ENCODE measurements around the gene SLC24A4. TPM values are rescaled to one million over a fixed set of nuclear protein-coding genes. Genes with fewer than 3 reads are reported as not detected.

SLC24A4 gene
- total RNA-seq, 4 donors from 2014 or later: 0.81 to 3.6 (median 1.4) TPM

DNA sequence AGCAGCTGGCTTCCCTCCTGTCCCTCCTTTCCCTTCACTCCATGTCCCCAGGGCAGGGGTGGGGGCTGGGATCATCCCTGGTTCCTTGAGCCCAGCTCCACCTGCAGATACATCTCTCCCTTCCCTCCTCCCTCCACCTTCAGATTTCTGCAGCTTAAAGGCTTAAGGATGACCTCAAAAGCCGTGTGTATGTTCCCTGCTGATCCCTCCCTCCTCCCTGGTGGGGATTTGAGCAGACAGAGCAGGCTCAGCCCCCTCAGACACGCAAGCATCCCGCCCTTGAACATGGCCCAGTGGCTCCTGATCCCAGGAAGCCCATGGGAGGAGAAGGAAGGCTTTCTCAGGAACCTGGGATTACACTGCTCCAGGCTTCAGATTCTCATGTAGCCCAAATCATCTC, 107.7 kb downstream of the SLC24A4 start:
- Histone ChIP-seq H3K4me3 (no peak overlapping the region), H3K4me1 (peaks cover 0 to 12% (median 0%) of the 10 kb centered on the region in 3 donors)
- WGBS, 2 donors (ENCODE audit: low coverage in 1 of 2): 100% methylated on average over 1 of the region's 3 CpGs; no CpG with 5 or more reads in 1 of the 2 donors

GRCh38 chr14:92431199-92431725, 108.3 kb downstream of the SLC24A4 start:
- no peaks in the 10 kb centered on the region for H3K27me3 ChIP-seq
- 81 to 82% methylated on average over 2 to 3 of the region's 11 CpGs for WGBS, 2 donors (ENCODE audit: low coverage in 1 of 2)
- H3K36me3 ChIP-seq: no peaks in the 10 kb centered on the region
- no peak for ATAC-seq
- H3K4me1 ChIP-seq: peaks cover 0 to 12% (median 0%) of the 10 kb centered on the region in 3 donors
- no peaks in the 10 kb centered on the region for H3K9me3 ChIP-seq
- TF ChIP-seq POLR2A (IDR thresholded peaks at IDR 0.05) (no peak), POLR2AphosphoS5 (IDR thresholded peaks at IDR 0.05) (no peak)
- H3K4me3 ChIP-seq: no peak overlapping the region
- no peak overlapping the region for H3K27ac ChIP-seq

More for the DNA sequence above, 107.7 kb downstream of the SLC24A4 start:
- no peaks in the 10 kb centered on the region for H3K9me3 ChIP-seq
- no peaks in the 10 kb centered on the region for H3K27me3 ChIP-seq
- no peak for ATAC-seq
- H3K36me3 ChIP-seq: no peaks in the 10 kb centered on the region
- H3K27ac ChIP-seq: no peak overlapping the region
- TF ChIP-seq, protein P1, sequence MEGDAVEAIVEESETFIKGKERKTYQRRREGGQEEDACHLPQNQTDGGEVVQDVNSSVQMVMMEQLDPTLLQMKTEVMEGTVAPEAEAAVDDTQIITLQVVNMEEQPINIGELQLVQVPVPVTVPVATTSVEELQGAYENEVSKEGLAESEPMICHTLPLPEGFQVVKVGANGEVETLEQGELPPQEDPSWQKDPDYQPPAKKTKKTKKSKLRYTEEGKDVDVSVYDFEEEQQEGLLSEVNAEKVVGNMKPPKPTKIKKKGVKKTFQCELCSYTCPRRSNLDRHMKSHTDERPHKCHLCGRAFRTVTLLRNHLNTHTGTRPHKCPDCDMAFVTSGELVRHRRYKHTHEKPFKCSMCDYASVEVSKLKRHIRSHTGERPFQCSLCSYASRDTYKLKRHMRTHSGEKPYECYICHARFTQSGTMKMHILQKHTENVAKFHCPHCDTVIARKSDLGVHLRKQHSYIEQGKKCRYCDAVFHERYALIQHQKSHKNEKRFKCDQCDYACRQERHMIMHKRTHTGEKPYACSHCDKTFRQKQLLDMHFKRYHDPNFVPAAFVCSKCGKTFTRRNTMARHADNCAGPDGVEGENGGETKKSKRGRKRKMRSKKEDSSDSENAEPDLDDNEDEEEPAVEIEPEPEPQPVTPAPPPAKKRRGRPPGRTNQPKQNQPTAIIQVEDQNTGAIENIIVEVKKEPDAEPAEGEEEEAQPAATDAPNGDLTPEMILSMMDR (IDR thresholded peaks at IDR 0.05): no peak
- TF ChIP-seq EP300 (IDR thresholded peaks at IDR 0.05): no peak
- no peak for TF ChIP-seq POLR2AphosphoS5 (IDR thresholded peaks at IDR 0.05)
- no peak for TF ChIP-seq POLR2A (IDR thresholded peaks at IDR 0.05)

GRCh38 chr14:92433407-92433806, 110.4 kb downstream of the SLC24A4 start:
- Histone ChIP-seq H3K4me3 (no peak overlapping the region), H3K27me3 (no peaks in the 10 kb centered on the region), H3K9me3 (no peaks in the 10 kb centered on the region), H3K27ac (no peak overlapping the region), H3K4me1 (no peaks in the 10 kb centered on the region), H3K36me3 (no peaks in the 10 kb centered on the region)
- WGBS, 2 donors (ENCODE audit: low coverage in 1 of 2): 100% methylated on average over 1 to 2 of the region's 2 CpGs
- TF ChIP-seq EP300 (IDR thresholded peaks at IDR 0.05) (no peak), POLR2AphosphoS5 (IDR thresholded peaks at IDR 0.05) (no peak)
- ATAC-seq: no peak

DNA sequence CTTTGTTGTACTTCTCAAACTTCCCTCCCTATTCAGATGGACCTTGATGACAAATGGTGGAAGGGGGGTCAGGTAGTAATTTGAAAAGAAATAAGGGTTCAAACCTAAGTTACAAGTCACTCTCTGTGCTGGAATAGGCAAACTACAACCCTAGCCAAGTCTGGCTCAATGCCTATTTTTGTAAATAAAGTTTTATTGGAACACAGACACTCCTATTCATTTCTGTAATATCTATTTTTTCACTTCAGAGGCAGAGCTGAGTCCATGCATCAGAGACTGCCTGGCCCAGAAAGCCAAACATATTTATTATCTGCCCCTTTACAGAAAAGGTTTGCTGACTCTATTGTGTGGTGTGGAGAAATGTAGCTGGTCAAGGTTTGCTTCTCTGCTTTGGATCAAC, 112.2 kb downstream of the SLC24A4 start:
- Histone ChIP-seq H3K27ac (no peak overlapping the region), H3K27me3 (no peaks in the 10 kb centered on the region), H3K36me3 (no peaks in the 10 kb centered on the region), H3K9me3 (no peaks in the 10 kb centered on the region), H3K4me1 (no peaks in the 10 kb centered on the region), H3K4me3 (no peak overlapping the region)
- TF ChIP-seq EP300 (IDR thresholded peaks at IDR 0.05) (no peak), POLR2A (IDR thresholded peaks at IDR 0.05) (no peak), POLR2AphosphoS5 (IDR thresholded peaks at IDR 0.05) (no peak)
- TF ChIP-seq, protein P1 (IDR thresholded peaks at IDR 0.05): no peak
- no peak for ATAC-seq

GRCh38 chr14:92436115-92436776, 113.3 kb downstream of the SLC24A4 start:
- no peaks in the 10 kb centered on the region for H3K36me3 ChIP-seq
- no peak overlapping the region for H3K27ac ChIP-seq
- H3K9me3 ChIP-seq: no peaks in the 10 kb centered on the region
- no peak for ATAC-seq
- WGBS, 2 donors (ENCODE audit: low coverage in 1 of 2): 78 to 82% methylated on average over 8 to 10 of the region's 10 CpGs
- H3K4me1 ChIP-seq: no peaks in the 10 kb centered on the region
- H3K4me3 ChIP-seq: no peak overlapping the region
- no peaks in the 10 kb centered on the region for H3K27me3 ChIP-seq
- TF ChIP-seq POLR2AphosphoS5 (IDR thresholded peaks at IDR 0.05) (no peak), POLR2A (IDR thresholded peaks at IDR 0.05) (no peak), EP300 (IDR thresholded peaks at IDR 0.05) (no peak)
- TF ChIP-seq, protein P1 (IDR thresholded peaks at IDR 0.05): no peak

- Histone ChIP-seq H3K9me3 (no peaks in the 10 kb centered on the region), H3K4me3 (no peak overlapping the region), H3K4me1 (no peaks in the 10 kb centered on the region), H3K27me3 (no peaks in the 10 kb centered on the region), H3K36me3 (no peaks in the 10 kb centered on the region), H3K27ac (no peak overlapping the region)
- TF ChIP-seq POLR2AphosphoS5 (IDR thresholded peaks at IDR 0.05) (no peak), POLR2A (IDR thresholded peaks at IDR 0.05) (no peak), EP300 (IDR thresholded peaks at IDR 0.05) (no peak)
- TF ChIP-seq, protein P1 (IDR thresholded peaks at IDR 0.05): no peak
- WGBS, 2 donors (ENCODE audit: low coverage in 1 of 2): 57 to 100% methylated on average over 1 to 2 of the region's 5 CpGs
- ATAC-seq: no peak
Observed at GRCh38 chr14:92437309-92437708, 114.3 kb downstream of the SLC24A4 start.
